H1 (cell line): ENCODE data around the gene HIPK2. TPM values are rescaled to one million over a fixed set of nuclear protein-coding genes. Genes with fewer than 3 reads are reported as not detected.

ENCODE experiments used
- CTCF ChIA-PET: fragments of 300-600 bp; sonication (Branson Sonifier 250); formaldehyde crosslinking; loops from one replicate; lab custom pipeline; 2021; ENCODE audit not compliant: partially characterized antibody; lab: Charles Lee
- POLR2A ChIA-PET: fragments of 300-600 bp; sonication (Branson Sonifier 250); formaldehyde crosslinking; loops from one replicate; lab custom pipeline; 2021; ENCODE audit warnings: inconsistent platforms; ENCODE audit not compliant: partially characterized antibody; lab: Charles Lee
- DNase-seq, 2 experiments: peaks; one replicate each; pipeline versions ENCODE4 v3.0.0 to v3.0.0-alpha.2; 2010 to 2022; ENCODE audit warnings: low spot score in 2 of 2, low read depth in 1 of 2, mixed read lengths in 1 of 2
- FAIRE-seq: peaks from 2 replicates; lab custom pipeline; 2011; peaks lifted over from hg19 to GRCh38; lab: Jason Lieb, UNC
- H2AFZ ChIP-seq: 2 replicates; pipeline ENCODE4 v1.8.1; 2012; ENCODE audit warnings: low read length, inconsistent platforms
- H2AK5ac ChIP-seq: 2 replicates; pipeline ENCODE4 v1.6.1; 2013; ENCODE audit warnings: low read depth, low read length
- H2BK120ac ChIP-seq: replicated peaks from 2 replicates; pipeline ENCODE3; 2013; ENCODE audit warnings: low read depth, low read length, inconsistent platforms
- H2BK12ac ChIP-seq: 2 replicates; pipeline ENCODE4 v1.6.1; 2013; ENCODE audit warnings: low read depth, low read length
- H2BK15ac ChIP-seq: 2 replicates; pipeline ENCODE4 v1.6.1; 2013; ENCODE audit warnings: low read length
- H2BK20ac ChIP-seq: 2 replicates; pipeline ENCODE4 v1.6.1; 2013; ENCODE audit warnings: low read length
- H2BK5ac ChIP-seq: 2 replicates; pipeline ENCODE4 v1.6.1; 2013; ENCODE audit warnings: low read depth, low read length
- H3K14ac ChIP-seq: 2 replicates; pipeline ENCODE4 v1.6.1; 2013; ENCODE audit warnings: inconsistent platforms; ENCODE audit not compliant: insufficient read length
- H3K18ac ChIP-seq: 2 replicates; pipeline ENCODE4 v1.6.1; 2013; ENCODE audit warnings: low read length; ENCODE audit errors: extremely low read depth
- H3K23ac ChIP-seq: 2 replicates; pipeline ENCODE4 v1.6.1; 2013; ENCODE audit warnings: inconsistent platforms; ENCODE audit not compliant: insufficient read length
- H3K23me2 ChIP-seq: 2 replicates; pipeline ENCODE4 v1.6.1; 2013; ENCODE audit warnings: low read depth, low read length
- H3K27ac ChIP-seq: 2 replicates; pipeline ENCODE4 v1.6.1; 2011; ENCODE audit warnings: low read depth, low read length, inconsistent platforms
- H3K27me3 ChIP-seq, 4 experiments: replicated peaks in 1 of 4; 1 replicate in 1 of 4; 2 replicates in 3 of 4; pipeline versions ENCODE4 v1.6.1 to v1.8.1; 2011 to 2013; ENCODE audit warnings: low read length in 3 of 4, mild to moderate bottlenecking in 3 of 4, inconsistent platforms in 2 of 4, mixed read lengths in 2 of 4, moderate library complexity in 1 of 4; ENCODE audit not compliant: control insufficient read depth in 3 of 4, insufficient read depth in 3 of 4; ENCODE audit errors: extremely low read depth in 1 of 4
- H3K36me3 ChIP-seq, 4 experiments: 2 replicates each; pipeline versions ENCODE4 v1.6.1 to v1.8.1; 2011 to 2013; ENCODE audit warnings: mild to moderate bottlenecking in 4 of 4, low read length in 3 of 4, moderate library complexity in 2 of 4, control low read depth in 1 of 4, inconsistent platforms in 1 of 4; ENCODE audit not compliant: insufficient read depth in 4 of 4, control insufficient read depth in 2 of 4
- H3K4ac ChIP-seq: replicated peaks from 2 replicates; pipeline ENCODE3; 2013; ENCODE audit warnings: low read length, low read depth, mixed read lengths, inconsistent platforms; ENCODE audit not compliant: insufficient read length
- H3K4me1 ChIP-seq, 4 experiments: replicated peaks in 1 of 4; 1 replicate in 1 of 4; 2 replicates in 3 of 4; pipeline versions ENCODE4 v1.6.1 to v1.8.1; 2011 to 2013; ENCODE audit warnings: low read length in 3 of 4, inconsistent platforms in 2 of 4, mixed read lengths in 1 of 4; ENCODE audit not compliant: insufficient read depth in 4 of 4, control insufficient read depth in 3 of 4
- H3K4me2 ChIP-seq, 2 experiments: 2 replicates each; pipeline versions ENCODE4 v1.6.1 to v1.8.1; 2011 to 2013; ENCODE audit warnings: low read depth in 2 of 2, low read length in 2 of 2, control low read depth in 1 of 2, inconsistent platforms in 1 of 2, mild to moderate bottlenecking in 1 of 2; ENCODE audit not compliant: insufficient read depth in 1 of 2
- H3K4me3 ChIP-seq, 4 experiments: fragments of 200-600, 300-600 bp in 1 of 4; sonication (generic), shearing (Covaris generic), sonication (Bioruptor Twin) in 1 of 4; 2 replicates each; pipeline versions ENCODE4 v1.5.1 to v1.8.1; 2011 to 2016; ENCODE audit warnings: low read length in 4 of 4, low read depth in 3 of 4, control low read depth in 2 of 4, inconsistent platforms in 2 of 4, mild to moderate bottlenecking in 2 of 4, mixed read lengths in 1 of 4, moderate library complexity in 1 of 4; ENCODE audit not compliant: insufficient read depth in 2 of 4; ENCODE audit errors: extremely low read depth in 1 of 4
- H3K56ac ChIP-seq: replicated peaks from 2 replicates; pipeline ENCODE3; 2013; ENCODE audit warnings: low read depth, mild to moderate bottlenecking, mixed read lengths, low read length, inconsistent platforms; ENCODE audit not compliant: insufficient read length
- H3K79me1 ChIP-seq: 2 replicates; pipeline ENCODE4 v1.6.1; 2013; ENCODE audit warnings: low read depth, low read length, control low read depth
- H3K79me2 ChIP-seq, 2 experiments: 2 replicates each; pipeline versions ENCODE4 v1.6.1 to v1.8.1; 2012 to 2013; ENCODE audit warnings: low read length in 2 of 2, mild to moderate bottlenecking in 2 of 2, inconsistent platforms in 1 of 2; ENCODE audit not compliant: insufficient read depth in 2 of 2, control insufficient read depth in 1 of 2
- H3K9ac ChIP-seq, 4 experiments: replicated peaks in 1 of 4; 1 replicate in 1 of 4; 2 replicates in 3 of 4; pipeline versions ENCODE4 v1.6.1 to v1.8.1; 2011 to 2013; ENCODE audit warnings: low read depth in 3 of 4, low read length in 3 of 4, control low read depth in 2 of 4, mild to moderate bottlenecking in 2 of 4, moderate library complexity in 2 of 4, inconsistent platforms in 1 of 4; ENCODE audit errors: extremely low read depth in 1 of 4
- H3K9me3 ChIP-seq, 2 experiments: 2 replicates each; pipeline versions ENCODE4 v1.6.1 to v1.8.1; 2012 to 2013; ENCODE audit warnings: mild to moderate bottlenecking in 2 of 2, moderate library complexity in 2 of 2, control low read depth in 1 of 2, inconsistent platforms in 1 of 2, low read depth in 1 of 2, low read length in 1 of 2, mixed read lengths in 1 of 2; ENCODE audit not compliant: insufficient read depth in 2 of 2
- H4K20me1 ChIP-seq, 2 experiments: replicated peaks in 1 of 2; 2 replicates each; pipeline versions ENCODE3 to v1.8.1; 2011 to 2013; ENCODE audit warnings: inconsistent platforms in 2 of 2, low read length in 2 of 2, mild to moderate bottlenecking in 1 of 2; ENCODE audit not compliant: insufficient read depth in 2 of 2, control insufficient read depth in 1 of 2
- H4K5ac ChIP-seq: 2 replicates; pipeline ENCODE4 v1.6.1; 2013; ENCODE audit warnings: low read length, low read depth, mixed read lengths, inconsistent platforms; ENCODE audit not compliant: insufficient read length
- H4K8ac ChIP-seq: 2 replicates; pipeline ENCODE4 v1.8.0; 2013; ENCODE audit warnings: mild to moderate bottlenecking, moderate library complexity, low read length, inconsistent platforms; ENCODE audit not compliant: insufficient read depth; ENCODE audit errors: extremely low read depth
- H4K91ac ChIP-seq: replicated peaks from 2 replicates; pipeline ENCODE3; 2013; ENCODE audit warnings: low read length, mixed read lengths, inconsistent platforms; ENCODE audit not compliant: insufficient read length
- CREB1 ChIP-seq: IDR thresholded peaks from 2 replicates; pipeline ENCODE4 v1.6.1; 2012; ENCODE audit warnings: inconsistent platforms
- MAFK ChIP-seq: IDR thresholded peaks from 2 replicates; pipeline ENCODE4 v1.6.1; 2012; ENCODE audit warnings: low read depth, mild to moderate bottlenecking, improper control_type of control experiment, low read length
- NANOG ChIP-seq: IDR thresholded peaks from 2 replicates; pipeline ENCODE4 v1.6.1; 2011; ENCODE audit warnings: low read length, low read depth, mild to moderate bottlenecking, inconsistent platforms; ENCODE audit not compliant: insufficient read depth, poor library complexity, severe bottlenecking
- SP2 ChIP-seq: IDR thresholded peaks from 2 replicates; pipeline ENCODE4 v1.6.1; 2012; ENCODE audit warnings: mild to moderate bottlenecking, low read length, inconsistent platforms
- TAF1 ChIP-seq: IDR thresholded peaks from 2 replicates; pipeline ENCODE4 v1.6.1; 2011; ENCODE audit warnings: mild to moderate bottlenecking, low read depth, low read length
- TBP ChIP-seq: IDR thresholded peaks from 2 replicates; pipeline ENCODE4 v1.6.1; 2011; ENCODE audit warnings: low read depth, low read length, improper control_type of control experiment
- WGBS, 2 experiments: shearing (Covaris generic) in 1 of 2; methylation state at CpG; one replicate each; pipeline versions ENCODE4 v1.1.6 to v1.1.7; 2013 to 2015; ENCODE audit warnings: low lambda C conversion rate in 2 of 2, mixed read lengths in 2 of 2, inconsistent platforms in 1 of 2, low coverage in 1 of 2, missing lambda C conversion rate in 1 of 2; ENCODE audit not compliant: insufficient replicate concordance in 2 of 2, insufficient coverage in 1 of 2, insufficient read length in 1 of 2; ENCODE audit errors: extremely low coverage in 1 of 2, missing lambda C conversion rate in 1 of 2; 5-methylcytosine and 5-hydroxymethylcytosine counted together
- polyA plus RNA-seq, 7 experiments: library from polyadenylated mRNA; depleted of rRNA in 3 of 7; stranded (reverse) in 5 of 7; unstranded in 2 of 7; fragments of >200 nt in 5 of 7; fragments of 200-250 nt in 2 of 7; gene quantifications; 1 replicate in 5 of 7; 2 replicates in 1 of 7; 4 replicates in 1 of 7; pipeline versions ENCODE4 v1.2.1 to v1.2.3, GENCODE V29; 2011 to 2013; ENCODE audit warnings: missing spikeins in 2 of 7, mixed read lengths in 2 of 7
- total RNA-seq: library from RNA; stranded (reverse); fragmentation: NEBNext Ultra II Directional; extraction: Animal tissue kit (Norgen Biotek cat#: 25700); gene quantifications from 2 replicates; pipeline ENCODE4 v1.2.1, GENCODE V29; 2021

Gene HIPK2
- total and polyA plus RNA-seq, 2 of the 8 experiments (the other 6 are each of a cell fraction or from before 2014, with no cell fraction given), result 8.3 to 24.3 TPM

- no peaks in the 10 kb centered on the region for H3K9me3 ChIP-seq
- 93% methylated on average over 9 of the region's 9 CpGs; no CpG with 5 or more reads in 1 of the 2 experiments for WGBS, 2 experiments
- no peaks in the 10 kb centered on the region; a peak in 1 of 8 replicates for H3K36me3 ChIP-seq
- H3K4ac ChIP-seq, result no peak overlapping the region
- no peaks in the 10 kb centered on the region for H3K79me1 ChIP-seq
- H3K4me3 ChIP-seq, result no peak overlapping the region
- no peak overlapping the region for H2AFZ ChIP-seq
- no peak overlapping the region for H4K91ac ChIP-seq
- no peak for TF ChIP-seq SP2
- no peak for TF ChIP-seq TAF1
- no peak for TF ChIP-seq TBP
- TF ChIP-seq NANOG, result no peak
- TF ChIP-seq MAFK, result no peak
- no peak for TF ChIP-seq CREB1
- H2BK20ac ChIP-seq, result no peak overlapping the region
- no peak overlapping the region for H3K4me2 ChIP-seq
- H3K4me1 ChIP-seq, result peaks cover 0 to 5% (median 0%) of the 10 kb centered on the region in 4 experiments; a peak in 1 of 7 replicates
- DNase-seq (peak in 1 of 2 experiments; percentile 11), FAIRE-seq (no peak)
- no peaks in the 10 kb centered on the region for H4K20me1 ChIP-seq
- no peak overlapping the region for H3K18ac ChIP-seq
- no peaks in the 10 kb centered on the region for H3K27me3 ChIP-seq
- ChIA-PET POLR2A (no interaction called here), CTCF (interaction anchor here (0.5 to 1.2 kb wide), 5 partner anchors 31 to 1817 kb away, joined by 3 read pairs; no protein-coding TSS in a partner anchor)
- H4K5ac ChIP-seq, result no peak overlapping the region
- no peak overlapping the region for H3K14ac ChIP-seq
- no peak overlapping the region for H2BK12ac ChIP-seq
- H3K23me2 ChIP-seq, result no peaks in the 10 kb centered on the region
- H3K9ac ChIP-seq, result no peak overlapping the region
- H4K8ac ChIP-seq, result no peak overlapping the region
- no peak overlapping the region for H3K27ac ChIP-seq
- no peak overlapping the region for H2BK15ac ChIP-seq
- H3K56ac ChIP-seq, result no peak overlapping the region
- no peak overlapping the region for H2BK5ac ChIP-seq
- no peaks in the 10 kb centered on the region for H3K79me2 ChIP-seq
- H3K23ac ChIP-seq, result no peak overlapping the region
- H2AK5ac ChIP-seq, result no peak overlapping the region
- H2BK120ac ChIP-seq, result no peak overlapping the region
Measured at GRCh38 chr7:139573871-139574270, 203.9 kb downstream of the HIPK2 start.
